Spleen (tissue), 13 donors: ENCODE measurements around the gene TSSC4. TPM values are rescaled to one million over a fixed set of nuclear protein-coding genes. Genes with fewer than 3 reads are reported as not detected.
A peak's percentile ranks its signal among the peaks of the same experiment; 100 is the strongest.

Source experiments
- DNase-seq: peaks from one replicate; pipeline ENCODE4 v3.0.0-alpha.2; 2020
- H3K27ac ChIP-seq, 8 donors: fragments of 200-600 bp; sonication (generic) in 7 of 8; 1 replicate in 4 of 8; 2 replicates in 4 of 8; pipeline versions ENCODE4 v1.5.0 to v1.8.0; 2016 to 2021; ENCODE audit warnings: inconsistent platforms in 4 of 8, mild to moderate bottlenecking in 4 of 8, moderate library complexity in 1 of 8
- H3K27me3 ChIP-seq, 7 donors: fragments of 200-600 bp; sonication (generic) in 6 of 7; replicated peaks in 1 of 7; 1 replicate in 4 of 7; 2 replicates in 3 of 7; pipeline versions ENCODE4 v1.5.0 to v1.8.0; 2016 to 2021; ENCODE audit warnings: inconsistent platforms in 3 of 7, mild to moderate bottlenecking in 1 of 7
- H3K36me3 ChIP-seq, 6 donors: fragments of 200-600 bp; sonication (generic) in 5 of 6; 1 replicate in 4 of 6; 2 replicates in 2 of 6; pipeline versions ENCODE4 v1.5.0 to v1.8.0; 2016 to 2021; ENCODE audit warnings: inconsistent platforms in 2 of 6
- H3K4me1 ChIP-seq, 6 donors: fragments of 200-600 bp; sonication (generic) in 5 of 6; 1 replicate in 3 of 6; 2 replicates in 3 of 6; pipeline versions ENCODE4 v1.5.0 to v1.8.0; 2016 to 2021; ENCODE audit warnings: inconsistent platforms in 3 of 6
- H3K4me3 ChIP-seq, 8 donors: fragments of 200-600 bp; sonication (generic) in 7 of 8; 1 replicate in 4 of 8; 2 replicates in 4 of 8; pipeline versions ENCODE4 v1.5.0 to v1.8.0; 2016 to 2021; ENCODE audit warnings: inconsistent platforms in 4 of 8, mild to moderate bottlenecking in 4 of 8, moderate library complexity in 2 of 8
- H3K9me3 ChIP-seq, 8 donors: fragments of 200-600 bp; sonication (generic) in 7 of 8; 1 replicate in 4 of 8; 2 replicates in 4 of 8; pipeline versions ENCODE4 v1.5.0 to v1.8.0; 2016 to 2021; ENCODE audit warnings: inconsistent platforms in 4 of 8
- POLR2A ChIP-seq, 3 donors: fragments of 450-650 bp; IDR thresholded peaks; one replicate each; pipeline ENCODE4 v1.5.1; 2017; ENCODE audit warnings: antibody characterized with exemption in 3 of 3, mild to moderate bottlenecking in 1 of 3
- POLR2AphosphoS5 ChIP-seq, 3 donors: sonication (generic); formaldehyde crosslinking; IDR thresholded peaks; one replicate each; pipeline ENCODE4 v1.5.1; 2017; ENCODE audit warnings: antibody characterized with exemption in 3 of 3
- WGBS, 5 donors: extraction: QIAGEN DNeasy Blood & Tissue Kit in 3 of 5; methylation state at CpG; one replicate each; pipeline versions ENCODE4 v1.1.5 to v1.1.7; 2013 to 2018; 5-methylcytosine and 5-hydroxymethylcytosine counted together
- intact Hi-C: fragments of 100-400 bp; cut with DNase I; formaldehyde crosslinking; loops from one replicate; pipeline ENCODE4 v1.15.0; 2023; ENCODE audit warnings: low total_unique reads
- long read RNA-seq, 2 donors: transcript quantifications; one replicate each; lab custom pipeline, GENCODE V29; 2026
- polyA plus RNA-seq, 3 donors: library from polyadenylated mRNA; stranded (reverse); fragments of 200-250 nt; gene quantifications; one replicate each; pipeline ENCODE4 v1.2.1, GENCODE V29; 2013
- total RNA-seq, 7 donors: library from RNA; depleted of rRNA in 3 of 7; stranded (reverse); fragments of >200 nt in 3 of 7; fragmentation: NEBNext Ultra II Directional in 4 of 7; extraction: Animal tissue kit (Norgen Biotek cat#: 25700) in 4 of 7; gene quantifications; one replicate each; pipeline versions ENCODE4 v1.1.0 to v1.2.1, GENCODE V29; 2016 to 2021
- TF ChIP-seq, protein P1 (sequence below), 11 experiments: fragments of 200-600 bp in 7 of 11; fragments of 450-650 bp in 4 of 11; sonication (generic) in 4 of 11; IDR thresholded peaks in 8 of 11; conservative IDR thresholded peaks in 3 of 11; 1 replicate in 7 of 11; 2 replicates in 4 of 11; pipeline versions ENCODE4 v1.4.0 to v1.8.0; 2016 to 2021; ENCODE audit warnings: antibody characterized with exemption in 11 of 11, inconsistent platforms in 4 of 11, mild to moderate bottlenecking in 1 of 11
- donor health status: healthy with polysubstance abuse.
- donor health status: DM: no; HTN: no; CAD: no; lungs with moderate emphysema.
- donor health status: DM: no; HTN: no; CAD: no.
- donor health status: Bipolar disorder and iron deficiency.
- donor health status: healthy.
- donor health status: DM: no; HTN: no; CAD: no.
- donor health status: DM: yes; HTN: yes; CAD: no.

Gene TSSC4
- 10 to 100 TPM; 28.7 to 58.1 (median 42.2) TPM for total RNA-seq
- polyA plus RNA-seq: 10 to 100 TPM; 42.5 to 94.4 (median 66.2) TPM
- long read RNA-seq, donor 1, transcript TSSC4-201 (3 exons, 1,686 nt): major isoform, 14 of 18 reads
- long read RNA-seq, donor 1, partial matches to known transcripts: 0 of 18 reads
- long read RNA-seq, donor 1, other reads (novel, unspliced or antisense): 0 of 18 reads
- long read RNA-seq, donor 2, transcript TSSC4-201 (3 exons, 1,686 nt): major isoform, 14 of 17 reads
- long read RNA-seq, donor 2, partial matches to known transcripts: 0 of 17 reads
- long read RNA-seq, donor 2, other reads (novel, unspliced or antisense): 0 of 17 reads

GRCh38 chr11:2400069-2400761, at the start of gene TSSC4:
TSSC4 (plus strand) TSS chr11:2400750; CDS start chr11:2402634, 1,884 bp downstream.
- Histone ChIP-seq H3K4me3 (peak within 1 kb of the TSS; percentile 79 to 100 (median 92)), H3K36me3 (peaks cover 3 to 68% (median 61%) of the 10 kb centered on the region in 6 donors), H3K27ac (peak within 1 kb of the TSS; percentile 90 to 99 (median 98)), H3K27me3 (no peaks in the 10 kb centered on the region), H3K4me1 (peaks cover 10 to 68% (median 39%) of the 10 kb centered on the region in 6 donors), H3K9me3 (no peaks in the 10 kb centered on the region)
- TF ChIP-seq POLR2AphosphoS5 (IDR thresholded peaks at IDR 0.05): peak; percentile 99 to 100 (median 99)
- peak; percentile 11 to 81 (median 52) for TF ChIP-seq POLR2A (IDR thresholded peaks at IDR 0.05)
- TF ChIP-seq, protein P1, sequence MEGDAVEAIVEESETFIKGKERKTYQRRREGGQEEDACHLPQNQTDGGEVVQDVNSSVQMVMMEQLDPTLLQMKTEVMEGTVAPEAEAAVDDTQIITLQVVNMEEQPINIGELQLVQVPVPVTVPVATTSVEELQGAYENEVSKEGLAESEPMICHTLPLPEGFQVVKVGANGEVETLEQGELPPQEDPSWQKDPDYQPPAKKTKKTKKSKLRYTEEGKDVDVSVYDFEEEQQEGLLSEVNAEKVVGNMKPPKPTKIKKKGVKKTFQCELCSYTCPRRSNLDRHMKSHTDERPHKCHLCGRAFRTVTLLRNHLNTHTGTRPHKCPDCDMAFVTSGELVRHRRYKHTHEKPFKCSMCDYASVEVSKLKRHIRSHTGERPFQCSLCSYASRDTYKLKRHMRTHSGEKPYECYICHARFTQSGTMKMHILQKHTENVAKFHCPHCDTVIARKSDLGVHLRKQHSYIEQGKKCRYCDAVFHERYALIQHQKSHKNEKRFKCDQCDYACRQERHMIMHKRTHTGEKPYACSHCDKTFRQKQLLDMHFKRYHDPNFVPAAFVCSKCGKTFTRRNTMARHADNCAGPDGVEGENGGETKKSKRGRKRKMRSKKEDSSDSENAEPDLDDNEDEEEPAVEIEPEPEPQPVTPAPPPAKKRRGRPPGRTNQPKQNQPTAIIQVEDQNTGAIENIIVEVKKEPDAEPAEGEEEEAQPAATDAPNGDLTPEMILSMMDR (IDR thresholded peaks at IDR 0.05 in 8 of 11, conservative IDR thresholded peaks at IDR 0.05 in 3 of 11): peak; percentile 89 to 100 (median 99)
- intact Hi-C loops: loop anchor here (5.0 kb wide), 1 partner anchor 93 kb away; no protein-coding TSS in a partner anchor
- peak; percentile 100 for DNase-seq
- 0 to 1% (median 0%) methylated on average over 38 to 66 of the region's 66 CpGs for WGBS, 5 donors

DNA sequence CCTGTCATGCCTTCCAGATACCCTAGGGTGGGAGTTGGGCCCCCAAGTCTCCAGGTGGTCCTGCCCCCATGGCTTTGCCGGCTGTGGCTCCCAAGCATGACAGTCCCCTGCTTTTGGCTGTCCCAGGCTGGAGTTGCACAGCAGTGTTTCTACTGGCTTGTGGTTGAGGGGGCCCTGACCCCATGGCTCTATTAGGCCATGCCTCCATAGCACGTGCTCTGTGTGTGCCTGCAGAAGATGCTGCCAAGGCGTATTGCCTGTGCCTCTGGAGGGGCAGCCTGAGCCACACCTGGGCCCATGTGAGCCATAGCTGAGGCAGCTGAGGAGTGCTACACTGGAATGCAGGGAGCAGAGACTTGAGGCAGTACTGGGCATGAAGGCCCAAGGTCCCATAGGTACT, 48.8 kb upstream of the TSSC4 start:
- Histone ChIP-seq H3K27ac (no peak overlapping the region), H3K27me3 (no peaks in the 10 kb centered on the region), H3K36me3 (no peaks in the 10 kb centered on the region), H3K9me3 (peaks cover 0 to 23% (median 15%) of the 10 kb centered on the region in 8 donors), H3K4me3 (no peak overlapping the region), H3K4me1 (no peaks in the 10 kb centered on the region)
- intact Hi-C loops: no loop called here
- no peak for DNase-seq
- WGBS, 5 donors: 76 to 90% (median 85%) methylated on average over 1 to 3 of the region's 3 CpGs
- no peak for TF ChIP-seq POLR2A (IDR thresholded peaks at IDR 0.05)
- TF ChIP-seq, protein P1 (IDR thresholded peaks at IDR 0.05 in 8 of 11, conservative IDR thresholded peaks at IDR 0.05 in 3 of 11): no peak
- no peak for TF ChIP-seq POLR2AphosphoS5 (IDR thresholded peaks at IDR 0.05)

DNA sequence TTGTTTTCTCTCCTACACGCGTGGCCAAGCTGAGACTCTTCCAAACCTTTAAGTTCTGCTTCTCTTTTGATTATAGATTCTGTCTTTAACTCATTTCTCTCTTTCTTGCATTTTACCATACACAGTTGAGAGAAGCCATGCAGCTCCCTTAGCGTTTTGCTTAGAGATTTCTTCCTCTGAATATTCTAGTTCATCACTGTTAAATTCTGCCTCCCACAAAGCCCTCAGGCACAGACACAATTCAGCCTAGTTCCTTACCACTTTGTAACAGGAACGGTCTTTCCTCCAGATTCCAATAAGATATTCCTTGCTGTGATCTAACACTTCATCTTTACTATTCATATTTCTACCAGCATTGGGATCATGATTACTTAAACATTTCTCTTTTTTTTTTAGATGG, 48.1 kb upstream of the TSSC4 start:
- TF ChIP-seq POLR2AphosphoS5 (IDR thresholded peaks at IDR 0.05): no peak
- TF ChIP-seq, protein P1 (IDR thresholded peaks at IDR 0.05 in 8 of 11, conservative IDR thresholded peaks at IDR 0.05 in 3 of 11): no peak
- TF ChIP-seq POLR2A (IDR thresholded peaks at IDR 0.05): no peak
- WGBS, 5 donors: 88 to 93% (median 92%) methylated on average over 4 of the region's 4 CpGs
- intact Hi-C loops: no loop called here
- H3K27ac ChIP-seq: no peak overlapping the region
- H3K4me1 ChIP-seq: no peaks in the 10 kb centered on the region
- H3K27me3 ChIP-seq: no peaks in the 10 kb centered on the region
- DNase-seq: no peak
- H3K4me3 ChIP-seq: no peak overlapping the region
- H3K9me3 ChIP-seq: peaks cover 0 to 23% (median 15%) of the 10 kb centered on the region in 8 donors
- no peaks in the 10 kb centered on the region for H3K36me3 ChIP-seq
